NCI-H2029 treated with DMSO at 0.1 percent for 48 hours (cell line): ENCODE results near the gene CCDC142.
"Not testable (repeated sequence)": the region's sequence is repeated elsewhere in the genome, so short reads cannot be mapped to it uniquely, and the experiment has no call there.

Source experiments
- DNase-seq: peaks from one replicate; lab custom pipeline; 2025; lab: John Stamatoyannopoulos, UW

Gene CCDC142

DNA sequence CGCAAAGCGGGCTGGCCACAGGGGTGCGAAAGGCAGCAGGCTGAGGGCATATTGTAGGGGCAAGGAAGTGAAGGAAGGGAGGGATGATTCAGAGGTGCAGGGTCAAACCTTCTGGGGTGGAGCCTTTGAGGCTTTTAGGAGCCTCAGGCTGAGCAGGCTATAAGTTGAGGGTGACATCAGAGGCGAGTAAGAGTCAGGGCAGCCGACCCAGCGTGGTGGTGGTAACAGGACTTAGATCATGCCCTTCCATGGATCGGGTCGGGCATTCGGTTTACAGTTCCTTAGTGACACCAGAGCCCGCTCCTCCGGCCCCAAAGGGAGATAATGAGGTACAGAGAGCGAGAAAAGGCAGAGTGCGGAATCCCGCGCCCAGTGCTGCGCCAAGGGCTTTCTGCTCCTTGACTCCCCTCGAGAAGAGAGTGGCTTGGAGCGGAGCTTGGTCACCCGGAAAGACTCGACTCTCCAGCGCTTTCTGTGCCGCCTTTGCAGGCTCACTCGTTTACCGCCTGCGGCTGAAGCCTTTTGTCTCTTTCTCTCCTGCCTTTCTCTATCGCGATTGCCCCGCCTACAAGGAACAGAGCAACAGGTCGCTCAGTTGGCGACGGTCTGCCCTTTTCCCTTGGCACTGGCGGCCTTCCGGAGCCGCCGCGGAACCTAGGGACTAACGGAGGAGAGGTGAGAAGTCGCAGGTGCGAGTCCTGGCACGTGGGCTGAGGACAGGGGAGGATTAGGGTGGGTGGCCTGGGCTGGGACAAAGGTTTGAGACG, 15.9 kb upstream of the CCDC142 start:
- DNase-seq = no peak

DNA sequence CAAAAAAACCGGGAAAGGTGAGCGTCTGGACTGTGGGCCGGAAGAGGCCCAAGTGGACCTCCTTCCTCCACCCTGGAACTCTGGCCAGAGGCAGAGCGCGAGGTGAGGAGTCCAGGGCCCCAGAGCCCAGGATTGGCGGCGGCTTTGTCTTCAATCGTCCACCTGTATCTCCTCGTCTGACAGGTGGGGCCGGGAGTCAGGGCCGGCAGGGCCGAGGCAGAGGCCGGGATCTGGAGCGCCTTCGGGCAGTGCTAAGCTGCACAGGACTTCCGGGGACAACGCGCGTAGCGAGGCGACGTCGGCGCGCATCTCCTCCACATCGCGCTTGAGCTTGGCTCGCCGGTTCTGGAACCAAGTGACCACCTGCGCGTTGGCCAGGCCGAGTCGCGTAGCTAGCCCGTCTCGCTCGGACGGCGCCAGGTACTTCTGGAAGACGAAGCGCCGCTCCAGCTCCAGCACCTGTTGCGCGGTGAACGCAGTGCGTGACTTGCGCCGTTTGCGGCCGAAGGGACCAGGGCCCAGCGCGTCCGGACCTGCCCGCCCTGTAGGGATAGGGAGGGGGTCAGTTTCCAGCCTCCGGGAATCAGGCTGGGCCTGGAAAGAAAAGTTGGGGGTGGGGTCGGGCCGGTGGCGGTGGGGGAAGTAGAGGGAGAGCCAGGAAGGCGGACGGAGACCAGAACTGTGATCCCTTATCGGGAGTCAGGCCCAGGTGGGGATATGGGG, 15.1 kb upstream of the CCDC142 start:
- DNase-seq = no peak

GRCh38 chr2:74496997-74497776, 14.4 kb upstream of the CCDC142 start:
- DNase-seq = no peak

DNA sequence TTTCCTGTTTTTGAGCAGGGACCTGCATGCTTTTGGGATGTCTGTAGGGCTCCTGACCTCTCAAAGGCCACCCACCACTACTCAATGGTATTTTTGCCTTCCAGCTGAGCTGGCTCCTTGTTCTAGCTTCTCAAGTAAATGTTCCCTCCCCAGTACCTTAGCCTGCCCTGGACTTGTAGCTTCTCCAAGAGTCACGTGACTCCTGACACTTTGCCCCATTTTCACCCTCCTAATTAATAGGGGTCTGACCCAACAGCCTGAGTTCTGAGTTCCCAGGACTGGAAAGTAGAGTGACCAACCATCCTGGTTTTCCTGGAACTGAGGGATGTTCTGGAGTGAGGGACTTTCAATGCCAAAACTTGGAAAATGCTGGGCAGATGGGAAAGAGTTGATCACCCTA, 12.6 kb upstream of the CCDC142 start:
- DNase-seq = no peak

DNA sequence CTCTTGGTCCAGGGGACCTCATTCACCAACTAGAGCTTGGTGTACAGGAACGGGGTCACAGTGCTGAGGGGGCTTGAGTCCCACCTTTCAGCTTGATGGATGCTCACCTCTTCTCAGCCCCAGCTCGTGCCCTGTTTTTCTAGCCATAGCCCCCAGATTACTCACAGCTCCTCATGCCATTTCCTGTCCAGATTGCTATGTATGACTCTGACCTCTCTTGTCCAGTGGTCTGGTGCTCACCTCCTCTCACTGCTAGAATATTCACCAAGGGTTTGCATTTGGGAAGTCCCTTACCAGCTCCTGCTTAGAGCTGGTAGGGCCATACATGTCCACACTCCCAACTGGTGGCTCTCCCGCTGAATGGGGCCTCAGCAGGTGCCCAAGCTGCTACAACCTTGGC, 10.7 kb upstream of the CCDC142 start:
- DNase-seq = no peak

DNA sequence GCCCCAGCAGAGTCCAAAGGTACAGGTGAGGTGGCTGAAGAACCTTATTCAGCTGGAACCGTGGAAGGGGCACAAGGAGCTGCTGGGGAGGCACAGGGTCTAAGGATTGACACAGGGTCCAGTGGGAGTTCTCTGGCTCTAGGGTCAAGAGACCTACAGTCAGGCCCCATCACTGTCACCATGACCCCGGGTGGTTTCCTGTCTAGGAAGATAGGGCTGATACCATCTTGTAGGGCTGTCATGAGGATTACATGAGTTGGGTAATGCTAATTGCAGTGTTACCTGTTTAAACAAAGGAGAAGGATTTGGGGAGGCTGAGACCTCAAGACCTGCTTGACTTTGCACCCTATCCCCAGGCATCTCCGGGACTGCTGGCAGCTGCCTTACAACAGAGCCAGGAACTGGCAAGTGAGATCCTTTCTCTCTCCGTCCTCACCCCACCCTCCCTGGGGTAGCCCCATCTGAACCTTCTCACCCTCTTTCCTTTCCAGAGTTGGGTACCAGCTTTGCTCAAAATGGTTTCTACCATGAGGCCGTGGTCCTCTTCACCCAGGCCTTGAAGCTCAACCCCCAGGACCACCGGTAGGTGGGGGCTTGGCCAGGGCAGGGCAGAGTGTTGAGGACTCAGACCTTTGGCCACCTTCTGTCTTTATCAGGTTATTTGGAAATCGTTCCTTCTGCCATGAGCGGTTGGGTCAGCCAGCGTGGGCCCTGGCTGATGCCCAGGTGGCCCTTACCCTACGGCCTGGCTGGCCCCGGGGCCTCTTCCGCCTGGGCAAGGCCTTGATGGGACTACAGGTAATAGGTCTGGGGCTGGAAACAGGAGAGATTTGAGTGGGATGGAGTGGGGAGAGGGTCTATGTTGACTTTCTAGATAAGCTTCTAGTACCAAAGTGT, 9.1 kb upstream of the CCDC142 start:
- no peak for DNase-seq

DNA sequence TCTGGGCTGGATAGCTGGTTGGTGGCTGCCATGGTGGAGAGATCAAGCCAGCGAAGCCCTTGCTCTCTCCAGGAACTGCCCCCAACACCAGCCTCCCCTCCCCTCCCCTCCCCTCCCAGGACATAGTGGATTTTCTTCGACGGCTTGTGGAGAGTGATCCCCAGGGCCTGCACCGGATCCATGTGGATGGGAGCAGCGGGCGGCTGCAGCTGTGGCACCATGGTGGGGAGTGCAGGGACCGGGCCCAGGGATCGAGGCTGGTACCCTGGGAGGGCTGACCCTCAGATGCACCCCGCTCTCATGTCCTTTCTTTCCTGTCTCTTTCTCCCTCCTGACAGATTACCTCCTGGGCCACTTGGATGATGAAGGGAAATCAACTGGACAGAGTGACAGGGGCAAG, 7.1 kb upstream of the CCDC142 start:
- no peak for DNase-seq

GRCh38 chr2:74488643-74489481, 6.1 kb upstream of the CCDC142 start:
- DNase-seq = no peak

- DNase-seq = no peak
Observed at GRCh38 chr2:74486141-74486540, 3.3 kb upstream of the CCDC142 start.

- DNase-seq = not testable (repeated sequence)
Observed at GRCh38 chr2:74483675-74484164, 922 bp upstream of the CCDC142 start.

DNA sequence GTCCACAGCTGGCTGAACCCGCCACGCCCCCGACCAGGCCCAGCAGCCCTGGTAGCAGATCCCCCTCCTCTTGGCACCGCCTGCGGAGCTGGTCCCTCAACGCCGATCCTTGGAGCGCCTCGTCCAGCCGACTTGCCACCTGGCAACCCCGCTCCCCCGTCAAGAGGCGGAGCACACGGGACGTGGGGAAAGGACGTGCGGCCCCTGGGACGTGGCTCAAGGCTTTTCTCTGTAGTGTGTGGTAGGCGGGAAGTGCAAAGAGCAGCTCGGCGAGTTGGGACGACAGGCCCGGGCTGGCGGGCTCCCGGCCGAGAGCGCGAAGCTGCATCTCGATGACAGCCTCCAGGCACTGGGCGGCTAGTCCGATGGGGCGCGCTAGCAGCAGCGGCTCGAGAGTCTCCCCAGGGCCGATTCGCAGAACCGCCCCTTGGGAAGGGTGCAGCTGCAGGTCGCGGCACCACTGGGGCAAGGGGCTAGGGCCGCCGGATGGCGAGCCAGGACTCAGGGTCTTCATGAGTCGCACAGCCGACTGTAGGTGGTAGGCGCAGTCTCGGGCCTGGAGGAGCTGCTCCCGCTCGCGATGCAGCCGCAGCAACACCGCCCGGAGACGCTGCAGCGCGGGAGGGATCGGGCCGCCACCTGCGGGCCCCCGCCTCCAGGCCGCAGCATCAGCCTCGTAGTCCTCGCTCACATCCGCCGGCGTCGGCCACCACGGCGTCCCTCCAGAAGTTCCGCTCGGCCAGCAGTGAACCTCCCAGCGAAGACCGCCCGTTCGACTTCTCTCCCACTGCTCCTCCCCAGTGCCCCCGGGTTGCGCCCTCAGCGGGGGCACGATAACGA, 617 bp downstream of the CCDC142 start:
- no peak for DNase-seq

- no peak for DNase-seq
Observed at GRCh38 chr2:74481431-74481830, 1.4 kb downstream of the CCDC142 start.

DNA sequence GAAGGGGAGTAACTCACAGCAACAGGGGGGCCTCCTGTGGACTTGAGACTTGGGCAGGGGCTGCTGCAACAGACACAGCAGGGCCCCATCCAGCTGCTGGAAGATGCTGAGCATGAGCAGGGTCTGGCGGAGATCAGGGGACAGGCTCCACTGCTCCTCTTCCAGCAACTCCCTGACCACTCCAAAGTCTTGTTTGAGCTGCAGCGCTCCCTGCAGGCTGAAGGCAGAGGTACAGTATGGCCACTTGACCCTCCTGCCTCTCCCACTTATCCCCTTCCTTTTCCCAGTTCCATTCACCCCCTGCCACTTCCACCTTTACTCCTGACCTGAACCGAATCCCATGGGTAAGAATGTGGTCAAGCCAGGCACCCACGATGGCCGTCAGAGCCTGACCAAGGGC, 7.9 kb downstream of the CCDC142 start:
- no peak for DNase-seq

GRCh38 chr2:74474481-74474880, 8.3 kb downstream of the CCDC142 start:
- no peak for DNase-seq

- DNase-seq = no peak
Observed at GRCh38 chr2:74472945-74473258, 9.9 kb downstream of the CCDC142 start.

DNA sequence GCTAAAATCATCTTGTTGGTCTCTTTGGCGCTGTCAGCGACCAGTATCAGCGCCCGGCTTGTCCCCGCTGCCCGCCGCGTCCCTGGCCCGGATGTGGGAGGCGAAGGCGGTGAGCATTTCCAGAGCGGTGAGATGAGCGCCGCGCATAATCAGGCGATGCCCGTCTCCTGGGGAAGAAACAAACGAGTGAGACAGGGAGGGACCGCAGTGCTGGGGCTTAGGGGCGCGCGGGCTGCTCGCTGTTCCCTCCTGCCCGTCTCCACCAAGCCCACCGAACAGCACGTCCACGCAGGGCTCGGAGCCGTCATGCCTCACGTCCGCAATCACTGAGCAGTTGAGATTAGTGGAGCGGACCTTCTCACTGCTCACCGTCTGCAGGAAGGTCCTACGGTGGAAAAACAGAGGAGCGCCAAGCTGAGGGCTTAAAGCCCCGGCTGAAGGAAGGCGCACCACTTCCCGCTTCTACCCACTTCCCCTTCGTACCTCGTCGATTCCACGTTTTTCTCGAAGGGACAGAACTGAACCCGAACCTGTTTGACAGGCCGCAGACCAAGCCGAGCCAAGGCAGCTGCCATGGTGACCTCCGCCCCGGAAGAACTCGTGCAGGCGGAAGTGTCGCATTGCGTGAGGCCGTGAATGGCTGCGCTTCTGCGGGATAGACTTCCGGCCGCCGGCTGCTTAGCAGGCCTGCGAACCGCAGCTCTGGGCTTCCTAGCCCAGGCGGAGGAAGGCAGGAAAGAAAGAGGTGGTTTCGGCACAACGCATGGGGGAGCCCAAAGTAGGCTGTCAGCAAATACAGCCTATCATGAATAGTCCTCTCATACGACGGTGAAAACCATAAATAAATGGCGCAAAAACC, 10.5 kb downstream of the CCDC142 start, which contains the start of gene MRPL53:
Gene MRPL53 (minus strand): TSS at position 595 of the 859 bp plus-strand sequence. CDS start 20 bp downstream, at position 575.
- DNase-seq = peak; percentile 67

DNA sequence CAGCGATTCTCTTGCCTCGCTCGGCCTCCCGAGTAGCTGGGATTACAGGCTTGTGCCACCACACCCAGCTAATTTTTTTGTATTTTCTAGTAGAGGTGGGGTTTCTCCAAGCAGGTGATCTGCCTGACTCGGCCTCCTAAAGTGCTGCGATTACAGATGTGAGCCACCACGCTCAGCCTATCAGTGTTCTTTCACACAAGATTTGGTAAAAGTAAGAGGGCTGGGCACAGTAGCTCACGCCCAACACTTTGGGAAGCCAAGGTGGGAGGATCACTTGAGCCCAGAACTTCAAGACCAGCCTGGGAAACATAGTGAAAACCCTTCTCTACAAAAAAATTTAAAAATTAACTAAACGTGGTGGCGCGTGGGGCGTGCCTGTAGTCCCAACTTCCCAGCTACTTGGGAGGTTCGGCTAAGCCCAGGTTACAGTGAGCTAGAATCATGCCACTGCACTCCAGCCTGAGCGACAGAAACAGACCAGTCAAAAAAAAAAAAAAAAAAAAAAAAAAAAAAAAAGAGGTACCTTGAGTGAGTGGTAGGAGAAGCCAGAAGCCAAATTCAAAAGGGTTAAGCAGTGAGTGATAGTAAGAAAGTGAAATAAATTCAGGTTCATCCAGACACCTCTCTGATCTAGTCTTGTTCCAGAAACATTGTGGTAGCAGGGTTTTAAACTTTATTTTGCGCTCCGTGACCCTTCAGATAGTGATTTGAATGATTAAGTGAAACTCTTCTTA, 11.3 kb downstream of the CCDC142 start:
- no peak for DNase-seq

- DNase-seq = not testable (repeated sequence)
Observed at GRCh38 chr2:74470742-74471141, 12.1 kb downstream of the CCDC142 start.
